Temporal lobe (tissue), 2 donors: ENCODE measurements around the gene LRCH1. TPM values are rescaled to one million over a fixed set of nuclear protein-coding genes. Genes with fewer than 3 reads are reported as not detected.

Experiments used
- small RNA-seq: library from RNA; depleted of rRNA; stranded (forward); fragments of <200 nt; gene quantifications from one replicate; pipeline ENCODE3, GENCODE V24; 2014; ENCODE audit warnings: low replicate concordance
- total RNA-seq: library from RNA; depleted of rRNA; stranded (reverse); fragments of >200 nt; gene quantifications from one replicate; pipeline ENCODE4 v1.2.3, GENCODE V29; 2014

Gene LRCH1
- total RNA-seq, 1 donor from 2014 or later, result 17.5 TPM

Small RNA genes within 50 kb of the gene (small RNA-seq; reads per million reads assigned to genes)
- gene AL359880.1, result not detected

Other genes starting within 250 kb of the LRCH1 start
- gene RUBCNL, start 165.9 kb upstream of the LRCH1 start, total RNA-seq, result 2.7 TPM
- 92.9 TPM for gene ESD, start 244.0 kb downstream of the LRCH1 start, total RNA-seq